ENCODE data around the gene PDPR.
"Not testable (repeated sequence)": the region's sequence is repeated elsewhere in the genome, so short reads cannot be mapped to it uniquely, and the experiment has no call there.

The PDPR gene

DNA sequence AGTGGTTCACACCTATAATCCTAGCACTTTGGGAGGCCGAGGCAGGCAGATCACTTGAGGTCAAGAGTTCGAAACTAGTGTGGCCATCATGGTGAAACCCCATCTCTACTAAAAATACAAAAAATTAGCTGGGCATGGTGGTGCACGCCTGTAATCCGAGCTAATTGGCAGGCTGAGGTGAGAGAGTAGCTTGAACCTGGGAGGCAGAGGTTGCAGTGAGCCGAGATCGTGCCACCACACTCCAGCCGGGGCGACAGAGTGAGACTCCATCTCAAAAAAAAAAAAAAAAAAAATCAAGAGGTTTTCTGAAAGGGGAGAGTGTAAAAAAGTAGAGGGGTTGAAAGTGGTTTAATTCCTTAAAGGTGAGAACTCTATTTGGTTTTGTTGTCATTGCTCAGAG, 21.7 kb downstream of the PDPR start:
- DNase-seq: not testable (repeated sequence)

DNA sequence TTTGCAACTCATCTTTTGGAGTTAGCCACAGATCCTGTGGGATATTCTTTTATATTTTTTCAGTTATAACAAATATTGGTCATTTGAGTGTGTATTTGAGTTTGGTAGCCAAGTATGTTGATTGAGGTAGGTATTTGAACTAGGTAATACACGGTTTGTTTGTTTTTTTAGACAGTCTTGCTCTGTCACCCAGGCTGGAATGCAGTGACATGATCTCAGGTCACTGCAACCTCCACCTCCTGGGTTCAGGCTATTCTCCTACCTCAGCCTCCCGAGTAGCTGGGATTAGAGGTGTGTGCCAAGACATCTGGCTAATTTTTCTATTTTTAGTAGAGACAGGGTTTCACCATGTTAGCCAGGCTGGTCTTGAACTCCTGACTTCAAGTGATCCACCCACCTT, 22.5 kb downstream of the PDPR start:
- DNase-seq: not testable (repeated sequence)

DNA sequence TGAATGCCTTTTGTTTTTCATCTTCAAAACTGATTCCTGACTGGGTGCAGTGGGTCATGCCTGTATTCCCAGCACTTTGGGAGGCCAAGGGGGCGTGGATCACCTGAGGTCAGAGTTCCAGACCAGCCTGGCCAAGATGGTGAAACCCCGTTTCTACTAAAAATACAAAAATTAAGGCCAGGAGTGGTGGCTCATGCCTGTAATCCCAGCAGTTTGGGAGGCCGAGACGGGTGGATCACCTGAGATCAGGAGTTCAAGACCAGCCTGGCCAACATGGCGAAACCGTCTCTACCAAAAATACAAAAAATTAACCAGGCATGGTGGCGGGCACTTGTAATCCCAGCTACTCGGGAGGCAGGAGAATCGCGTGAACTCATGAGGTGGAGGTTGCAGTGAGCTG, 28.6 kb downstream of the PDPR start:
- not testable (repeated sequence) for DNase-seq

DNA sequence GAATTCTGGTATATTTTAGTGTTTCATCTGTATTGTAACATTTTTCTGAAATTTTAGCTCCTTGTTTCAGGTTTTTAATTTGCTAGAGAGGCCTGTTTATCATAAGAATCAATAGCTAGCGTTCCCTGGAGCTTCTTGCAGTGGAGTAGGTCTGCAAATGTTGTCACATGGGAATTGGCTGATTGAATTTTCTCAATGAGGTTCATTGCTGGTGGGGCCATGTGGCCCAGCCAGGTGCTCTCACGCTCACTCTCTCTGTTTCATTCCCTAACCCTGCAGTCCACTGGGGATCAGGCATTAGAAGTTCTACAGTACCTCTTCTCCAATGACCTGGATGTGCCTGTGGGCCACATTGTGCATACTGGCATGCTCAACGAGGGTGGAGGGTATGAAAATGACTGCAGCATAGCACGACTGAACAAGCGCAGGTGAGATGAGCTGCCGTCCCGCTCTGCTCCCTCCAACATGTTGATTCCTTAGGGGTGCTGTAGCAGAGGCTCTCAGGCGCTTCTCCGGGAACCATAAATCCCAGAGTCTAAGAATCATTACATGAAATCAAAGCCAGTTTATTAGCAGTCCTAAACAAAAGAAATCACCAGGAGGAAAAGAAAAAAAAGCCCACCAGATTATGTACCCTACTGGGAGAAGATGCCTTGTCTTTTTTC, 29.2 kb downstream of the PDPR start:
- not testable (repeated sequence) for DNase-seq

DNA sequence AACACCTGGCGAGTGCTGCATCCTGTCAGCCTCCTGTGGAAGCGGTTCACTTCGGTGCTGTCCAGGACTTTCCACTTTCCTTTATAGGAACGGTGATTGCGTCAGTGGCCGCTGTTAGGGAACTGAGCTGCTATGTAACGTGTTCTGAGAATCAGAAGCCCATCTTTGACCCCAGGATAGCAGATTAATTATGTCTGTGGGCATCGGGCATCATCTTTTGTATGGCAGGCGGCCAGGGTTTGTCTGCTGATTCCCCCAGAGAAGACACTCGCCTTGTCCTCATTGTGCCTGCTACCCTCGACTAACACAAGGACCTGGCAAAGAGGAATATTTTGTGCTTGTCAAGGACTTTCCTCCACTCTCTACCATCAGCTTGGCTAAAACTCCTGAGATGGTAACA, 33.7 kb downstream of the PDPR start:
- DNase-seq: not testable (repeated sequence)

GRCh38 chr16:70148453-70148852, 34.3 kb downstream of the PDPR start:
- DNase-seq: not testable (repeated sequence)

DNA sequence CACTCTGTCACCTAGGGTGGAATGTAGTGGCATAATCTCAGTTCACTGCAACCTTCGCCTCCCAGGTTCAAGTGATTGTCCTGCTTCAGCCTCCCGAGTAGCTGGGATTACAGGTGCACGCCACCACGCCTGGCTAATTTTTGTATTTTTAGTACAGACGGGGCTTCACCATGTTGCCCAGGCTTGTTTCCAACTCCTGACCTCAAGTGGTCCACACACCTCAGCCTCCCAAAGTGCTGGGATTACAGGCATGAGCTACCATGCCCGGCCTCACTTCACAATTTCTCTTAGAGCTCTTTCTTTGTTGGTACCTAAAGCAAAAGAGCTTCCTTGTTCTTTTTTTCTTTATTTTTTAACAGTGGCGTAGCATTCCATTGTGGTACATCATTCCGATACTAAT, 35.2 kb downstream of the PDPR start:
- not testable (repeated sequence) for DNase-seq

GRCh38 chr16:70151391-70151790, 37.3 kb downstream of the PDPR start:
- no peak for DNase-seq

GRCh38 chr16:70151941-70152509, 37.9 kb downstream of the PDPR start:
- no peak for DNase-seq

DNA sequence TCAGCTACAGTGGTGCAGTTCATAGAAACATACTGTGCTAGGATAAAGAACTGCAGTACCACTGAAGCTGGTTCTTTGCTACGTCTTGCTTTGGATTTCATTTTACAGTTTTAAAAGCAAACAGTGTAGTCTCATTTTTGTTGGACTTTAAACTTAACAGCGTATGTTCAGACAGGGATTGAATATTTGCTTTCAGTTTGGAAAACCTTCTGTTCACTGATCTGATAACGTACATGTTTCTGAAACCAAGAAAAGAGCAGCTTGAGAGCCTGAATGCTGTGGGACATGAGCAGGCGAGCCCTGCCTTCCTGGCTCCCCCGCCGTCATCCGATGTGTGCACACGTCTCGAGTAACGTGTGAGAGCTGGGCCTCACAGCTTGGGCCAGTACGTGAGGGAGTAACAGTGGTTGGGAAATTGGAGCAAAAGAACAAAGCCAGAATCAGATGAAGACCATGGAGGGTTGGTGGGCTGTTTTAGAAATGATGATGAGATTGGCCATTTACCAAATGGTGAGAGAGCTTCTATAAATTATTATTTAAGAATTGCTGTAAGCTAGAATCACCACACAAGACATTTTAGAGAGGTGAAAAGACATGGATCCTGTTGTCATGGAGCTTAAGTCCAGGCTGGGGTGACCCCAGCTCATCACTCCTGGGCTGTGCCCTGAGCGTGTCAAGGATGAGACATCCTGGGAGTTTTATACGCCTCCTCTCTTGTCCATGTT, 38.6 kb downstream of the PDPR start:
- no peak for DNase-seq

DNA sequence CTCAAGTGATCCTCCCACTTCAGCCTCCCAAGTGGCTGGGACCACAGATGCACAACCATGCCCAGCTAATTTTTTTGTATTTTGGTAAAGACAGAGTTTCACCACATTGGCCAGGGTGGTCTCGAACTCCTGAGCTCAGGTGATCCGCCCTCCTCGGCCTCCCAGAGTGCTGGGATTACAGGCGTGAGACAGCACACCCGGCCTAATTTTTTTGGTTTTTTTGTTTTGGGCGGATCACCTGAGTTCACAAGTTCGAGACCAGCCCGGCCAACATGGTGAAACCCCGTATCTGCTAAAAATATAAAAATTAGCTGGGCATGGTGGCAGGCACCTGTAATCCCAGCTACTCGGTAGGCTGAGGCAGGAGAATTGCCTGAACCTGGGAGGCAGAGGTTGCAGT, 40.6 kb downstream of the PDPR start:
- DNase-seq: not testable (repeated sequence)

GRCh38 chr16:70156207-70156978, 42.3 kb downstream of the PDPR start:
- DNase-seq: no peak

DNA sequence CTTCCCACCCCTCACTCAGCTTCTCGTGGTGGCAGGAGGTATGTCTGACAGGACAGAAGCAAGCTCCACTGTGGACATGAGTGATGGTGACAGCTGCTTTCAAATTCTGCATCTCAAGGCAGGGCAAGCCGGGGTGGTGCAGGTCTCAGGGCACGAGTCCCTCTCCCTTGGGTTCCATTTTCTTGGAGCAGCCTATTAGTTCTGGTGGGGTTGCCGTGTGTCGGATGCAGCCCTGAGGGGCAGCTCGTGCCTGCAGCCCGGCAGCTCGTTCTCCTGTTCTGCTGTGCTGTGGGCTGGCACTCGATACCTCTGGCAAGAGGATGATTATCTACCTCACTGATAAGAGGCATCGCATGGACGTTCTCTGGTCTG, 43.0 kb downstream of the PDPR start:
- no peak for DNase-seq

DNA sequence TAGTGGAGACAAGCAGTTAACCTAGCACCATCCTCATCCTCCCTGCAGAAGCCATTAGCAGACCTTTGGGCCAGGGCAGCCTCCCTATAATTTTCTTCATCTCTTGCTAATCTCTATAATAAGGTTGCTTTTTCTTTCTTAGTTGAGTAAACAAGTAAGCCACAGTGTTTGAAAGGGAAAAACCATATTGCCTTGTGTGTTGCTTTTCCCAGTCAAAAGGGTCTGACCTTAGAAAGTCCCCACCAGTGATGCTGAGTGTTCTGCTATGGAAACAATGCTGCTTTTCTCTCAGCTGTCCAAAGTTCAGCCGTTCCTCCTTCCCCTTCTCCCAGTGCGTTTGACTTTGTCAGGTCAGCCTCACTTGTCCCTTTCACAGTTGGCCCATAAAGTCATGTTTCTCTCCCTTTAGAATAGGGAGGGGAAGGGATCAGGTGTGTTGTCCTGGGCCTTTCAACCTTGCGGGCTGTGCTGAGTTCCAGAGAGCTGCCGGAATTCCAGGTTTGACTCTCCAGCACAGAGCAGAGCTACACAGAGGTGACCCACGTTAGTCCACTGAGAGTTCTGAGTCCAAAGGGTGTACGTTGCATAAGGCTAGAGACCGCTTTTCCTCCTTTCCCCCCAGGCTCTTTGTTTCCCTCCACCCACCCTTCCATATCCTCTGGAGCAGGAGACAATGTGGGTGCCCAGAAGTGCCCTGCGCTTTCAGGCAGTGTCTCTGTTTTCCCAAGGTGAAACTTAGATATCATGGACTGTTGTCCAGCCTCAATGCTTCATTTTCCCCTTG, 43.5 kb downstream of the PDPR start:
- DNase-seq: no peak

DNA sequence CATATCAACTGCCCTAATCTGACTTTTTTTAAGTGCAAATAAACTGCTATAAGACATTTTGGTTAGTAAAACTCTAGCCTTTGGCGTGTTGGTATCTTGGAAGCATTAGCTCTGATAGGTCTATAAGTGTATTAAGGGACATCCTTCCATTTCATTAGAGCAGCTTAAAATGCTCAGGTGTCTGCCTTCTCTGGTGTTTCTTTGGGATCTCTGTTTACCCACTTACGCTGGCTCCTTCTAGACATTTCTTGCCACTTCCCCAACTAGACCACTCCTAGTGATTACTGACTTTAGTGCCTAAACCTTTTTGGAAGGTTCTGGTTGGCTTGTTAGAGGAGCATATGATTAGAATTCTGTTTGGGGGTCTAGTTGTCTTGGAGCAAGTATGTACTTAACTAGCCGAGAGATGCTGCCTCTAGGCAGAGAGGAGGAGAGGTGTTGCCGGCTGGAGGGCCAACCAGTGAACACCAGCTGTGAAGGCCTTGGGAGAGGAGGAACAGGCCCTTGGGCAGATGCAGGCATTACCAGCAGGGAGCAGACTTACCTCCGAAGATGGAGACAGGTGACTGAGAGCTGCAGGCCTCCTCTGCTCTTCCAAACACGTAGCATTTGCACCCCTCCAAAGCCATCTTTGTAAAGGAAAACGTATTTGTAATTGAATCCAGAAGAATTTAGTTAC, 44.3 kb downstream of the PDPR start:
- DNase-seq: no peak

DNA sequence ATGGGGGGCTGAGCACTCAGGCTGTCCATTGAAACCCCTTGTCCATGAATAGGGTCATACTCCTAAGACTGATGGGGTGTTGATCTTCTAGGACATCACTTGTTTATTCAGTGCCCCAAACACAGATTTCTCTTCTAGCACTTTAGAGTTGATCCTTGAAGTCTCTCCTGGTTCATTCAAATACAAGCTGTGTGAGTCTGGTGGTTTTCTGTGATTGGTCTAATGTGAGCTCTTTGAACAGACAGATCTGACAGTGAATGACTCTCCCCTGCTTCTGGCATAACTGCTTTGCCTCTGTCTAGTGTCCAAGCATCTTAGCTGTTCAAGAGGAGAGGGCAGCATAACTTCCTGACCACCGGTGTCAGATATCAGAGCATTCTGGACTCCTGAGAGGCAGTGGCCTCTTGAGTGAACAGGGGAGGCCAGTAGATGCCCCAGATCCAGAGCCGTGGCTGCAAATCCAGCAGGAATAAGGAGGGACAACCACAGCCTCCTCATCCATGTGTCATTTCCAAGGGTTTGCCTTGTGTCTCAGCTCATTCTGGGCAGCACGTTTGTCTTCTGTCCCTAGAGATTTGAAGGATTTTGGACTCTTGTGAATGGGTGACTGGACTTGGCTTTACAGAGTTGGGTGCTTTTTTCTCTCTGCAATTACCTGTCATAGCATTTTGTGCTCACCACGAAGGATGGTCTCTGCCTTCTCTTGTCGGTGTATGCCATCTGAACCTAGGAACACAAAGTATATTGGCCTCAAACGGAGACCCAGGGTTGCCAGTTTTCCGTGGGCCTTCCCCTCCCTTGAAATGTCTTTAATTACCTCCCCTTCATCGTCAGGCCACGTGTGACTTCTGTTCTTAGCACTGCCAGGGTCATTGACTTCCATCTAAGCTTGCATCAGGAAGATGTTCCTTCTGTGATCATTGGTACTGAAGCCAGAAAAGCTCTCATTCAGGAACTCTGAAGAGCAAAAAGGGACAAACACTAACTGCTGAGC, 45.5 kb downstream of the PDPR start:
- DNase-seq: no peak

DNA sequence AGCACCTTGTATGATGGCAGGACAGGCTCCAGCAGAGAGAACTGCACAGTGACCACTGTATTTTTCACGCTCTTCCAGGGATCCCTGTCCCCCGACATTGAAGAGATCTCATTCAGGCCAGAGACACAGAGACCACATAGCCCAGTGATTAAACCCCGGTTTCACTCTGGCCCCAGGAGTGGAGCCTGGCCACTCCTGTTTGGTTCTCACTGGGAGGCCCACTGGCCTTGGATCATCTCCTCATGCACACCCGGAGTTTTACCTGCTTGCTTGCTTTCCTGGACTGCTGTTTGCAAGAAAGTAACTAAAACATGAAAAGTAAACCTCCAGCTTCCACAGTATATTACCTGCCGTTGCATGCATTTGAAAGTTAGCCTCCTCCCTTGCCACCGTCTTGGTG, 46.3 kb downstream of the PDPR start:
- DNase-seq: no peak

DNA sequence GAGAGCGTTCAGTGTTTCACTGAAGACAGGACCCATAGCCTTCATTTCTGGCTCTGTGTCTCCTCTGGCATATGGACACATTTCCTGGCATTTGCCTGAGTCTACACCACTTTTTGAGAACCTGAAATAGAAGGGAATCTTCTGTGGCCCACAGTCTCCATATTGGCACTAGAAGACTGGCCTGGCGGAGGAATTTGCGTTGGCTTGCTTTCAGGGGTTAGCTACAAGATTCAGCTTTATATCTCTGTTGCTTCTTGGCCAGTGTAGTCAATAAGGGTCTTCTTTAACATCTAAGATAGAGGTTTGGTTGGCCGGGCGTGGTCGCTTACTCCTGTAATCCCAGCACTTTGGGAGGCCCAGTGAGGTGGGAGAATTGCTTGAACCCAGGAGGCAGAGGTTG, 46.7 kb downstream of the PDPR start:
- no peak for DNase-seq

DNA sequence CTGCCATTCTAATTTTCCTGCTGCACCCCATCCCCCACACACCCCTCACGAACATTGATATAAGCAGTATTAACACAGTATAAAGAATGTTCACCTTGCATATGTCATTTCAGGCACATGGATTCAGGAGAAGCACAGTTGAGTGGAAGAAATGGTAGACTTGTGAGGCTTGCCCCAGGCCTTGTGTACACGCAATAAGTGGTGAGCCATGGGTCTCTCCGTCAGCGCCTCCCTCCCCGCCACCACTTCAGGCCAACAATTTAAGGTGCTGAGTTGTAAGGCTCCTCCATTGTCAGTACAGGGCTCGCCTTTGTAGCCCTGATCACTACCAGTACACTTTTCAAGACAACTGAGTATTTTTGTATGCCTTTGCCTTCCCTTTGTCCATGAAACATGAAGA, 47.2 kb downstream of the PDPR start:
- no peak for DNase-seq

GRCh38 chr16:70162041-70162451, 47.9 kb downstream of the PDPR start:
- no peak for DNase-seq

GRCh38 chr16:70163596-70163995, 49.5 kb downstream of the PDPR start:
- DNase-seq: no peak

All from MV-4-11 (cell line).